Karpas-422 (cell line): ENCODE data around the gene ERBB4. TPM values are rescaled to one million over a fixed set of nuclear protein-coding genes. Genes with fewer than 3 reads are reported as not detected.

Experiments
- DNase-seq: peaks from one replicate; pipeline ENCODE4 v3.0.0-alpha.2; 2015
- H2AFZ ChIP-seq: fragments of 200-600 bp; sonication (generic); 2 replicates; pipeline ENCODE4 v1.6.1; 2014; ENCODE audit warnings: antibody characterized with exemption, low read length, mixed read lengths
- H3K27ac ChIP-seq: fragments of 200-600 bp; sonication (generic); 2 replicates; pipeline ENCODE4 v1.5.1; 2014; ENCODE audit warnings: mild to moderate bottlenecking, low read length, moderate library complexity
- H3K27me3 ChIP-seq: fragments of 200-600 bp; sonication (generic); 2 replicates; pipeline ENCODE4 v1.6.1; 2014; ENCODE audit warnings: low read length, mixed read lengths
- H3K36me3 ChIP-seq: fragments of 200-600 bp; sonication (generic); 2 replicates; pipeline ENCODE4 v1.6.1; 2014; ENCODE audit warnings: low read length, mixed read lengths; ENCODE audit not compliant: insufficient read depth
- H3K4me1 ChIP-seq: fragments of 200-600 bp; sonication (generic); 2 replicates; pipeline ENCODE4 v1.6.1; 2014; ENCODE audit warnings: mild to moderate bottlenecking, low read length, mixed read lengths
- H3K4me2 ChIP-seq: fragments of 200-600 bp; sonication (generic); 2 replicates; pipeline ENCODE4 v1.6.1; 2014; ENCODE audit warnings: low read length, low read depth, mild to moderate bottlenecking; ENCODE audit not compliant: poor library complexity, severe bottlenecking
- H3K4me3 ChIP-seq: fragments of 200-600 bp; sonication (generic); 2 replicates; pipeline ENCODE4 v1.5.1; 2014; ENCODE audit warnings: mild to moderate bottlenecking, antibody characterized with exemption, low read length, mixed read lengths
- H3K79me2 ChIP-seq: fragments of 200-600 bp; sonication (generic); 2 replicates; pipeline ENCODE4 v1.6.1; 2014; ENCODE audit warnings: mild to moderate bottlenecking, low read length, mixed read lengths
- H3K9ac ChIP-seq: fragments of 200-600 bp; sonication (generic); 2 replicates; pipeline ENCODE4 v1.6.0; 2014; ENCODE audit warnings: low read length
- H3K9me2 ChIP-seq: fragments of 200-600 bp; sonication (generic), shearing (Covaris generic); replicated peaks from 2 replicates; pipeline ENCODE4 v1.6.0; 2014; ENCODE audit warnings: mild to moderate bottlenecking, low read length, moderate library complexity; ENCODE audit not compliant: insufficient read depth
- H3K9me3 ChIP-seq: fragments of 300-700, 200-600 bp; sonication (generic); 2 replicates; pipeline ENCODE4 v1.6.1; 2014; ENCODE audit warnings: low read length, mixed read lengths
- H4K20me1 ChIP-seq: fragments of 200-600 bp; sonication (generic); 2 replicates; pipeline ENCODE4 v1.6.1; 2014; ENCODE audit warnings: mild to moderate bottlenecking, antibody characterized with exemption, low read length, low read depth; ENCODE audit not compliant: insufficient read depth
- total RNA-seq: library from RNA; depleted of rRNA; stranded (reverse); fragments of >200 nt; shearing (Covaris generic); gene quantifications from 2 replicates; pipeline ENCODE4 v1.2.3, GENCODE V29; 2014; ENCODE audit warnings: low replicate concordance

The ERBB4 gene
- total RNA-seq, 1 experiment from 2014 or later: not detected

- Histone ChIP-seq H3K4me2 (no peak overlapping the region), H3K9me3 (peaks cover 6% of the 10 kb centered on the region; the same call in 1 of the 2 replicates), H3K4me1 (no peaks in the 10 kb centered on the region), H3K9ac (no peak overlapping the region), H4K20me1 (no peaks in the 10 kb centered on the region), H3K36me3 (no peaks in the 10 kb centered on the region), H3K27ac (no peak overlapping the region), H3K9me2 (no peaks in the 10 kb centered on the region), H3K27me3 (no peaks in the 10 kb centered on the region), H2AFZ (no peak overlapping the region), H3K4me3 (no peak overlapping the region), H3K79me2 (no peaks in the 10 kb centered on the region)
- DNase-seq: no peak
Measured at GRCh38 chr2:212360068-212360460, 178.5 kb downstream of the ERBB4 start.

- H3K9me2 ChIP-seq: no peaks in the 10 kb centered on the region
- no peak for DNase-seq
- no peak overlapping the region for H3K4me2 ChIP-seq
- H3K79me2 ChIP-seq: no peaks in the 10 kb centered on the region
- H3K9ac ChIP-seq: no peak overlapping the region
- no peak overlapping the region for H2AFZ ChIP-seq
- H3K9me3 ChIP-seq: peaks cover 6% of the 10 kb centered on the region
- H3K4me3 ChIP-seq: no peak overlapping the region; the same call in 1 of the 2 replicates
- H4K20me1 ChIP-seq: no peaks in the 10 kb centered on the region
- no peak overlapping the region for H3K27ac ChIP-seq
- no peaks in the 10 kb centered on the region for H3K4me1 ChIP-seq
- H3K27me3 ChIP-seq: no peaks in the 10 kb centered on the region
- no peaks in the 10 kb centered on the region for H3K36me3 ChIP-seq
Measured at GRCh38 chr2:212359425-212360067, 179.1 kb downstream of the ERBB4 start.

- Histone ChIP-seq H3K4me2 (no peak overlapping the region), H2AFZ (no peak overlapping the region), H3K9me2 (no peaks in the 10 kb centered on the region), H3K27ac (no peak overlapping the region), H3K4me1 (no peaks in the 10 kb centered on the region), H3K36me3 (no peaks in the 10 kb centered on the region), H3K9ac (no peak overlapping the region), H3K9me3 (peaks cover 12% of the 10 kb centered on the region), H3K4me3 (no peak overlapping the region), H3K79me2 (no peaks in the 10 kb centered on the region), H4K20me1 (no peaks in the 10 kb centered on the region), H3K27me3 (no peaks in the 10 kb centered on the region)
- no peak for DNase-seq
Measured at GRCh38 chr2:212357606-212358005, 181.0 kb downstream of the ERBB4 start.

- no peaks in the 10 kb centered on the region for H3K79me2 ChIP-seq
- H3K36me3 ChIP-seq: no peaks in the 10 kb centered on the region
- no peaks in the 10 kb centered on the region for H4K20me1 ChIP-seq
- H3K9ac ChIP-seq: no peak overlapping the region
- H3K27ac ChIP-seq: no peak overlapping the region
- no peak overlapping the region for H3K4me2 ChIP-seq
- no peak overlapping the region for H3K4me3 ChIP-seq
- H3K27me3 ChIP-seq: no peaks in the 10 kb centered on the region
- no peak overlapping the region for H2AFZ ChIP-seq
- H3K9me3 ChIP-seq: peaks cover 24% of the 10 kb centered on the region
- no peaks in the 10 kb centered on the region for H3K9me2 ChIP-seq
- no peaks in the 10 kb centered on the region for H3K4me1 ChIP-seq
- no peak for DNase-seq
Measured at GRCh38 chr2:212354382-212354781, 184.2 kb downstream of the ERBB4 start.

GRCh38 chr2:212348501-212348900, 190.1 kb downstream of the ERBB4 start:
- Histone ChIP-seq H3K4me2 (no peak overlapping the region), H3K4me1 (no peaks in the 10 kb centered on the region), H3K27me3 (no peaks in the 10 kb centered on the region), H3K9me2 (no peaks in the 10 kb centered on the region), H2AFZ (no peak overlapping the region), H3K27ac (no peak overlapping the region), H4K20me1 (no peaks in the 10 kb centered on the region), H3K79me2 (no peaks in the 10 kb centered on the region), H3K9ac (no peak overlapping the region), H3K4me3 (no peak overlapping the region), H3K36me3 (no peaks in the 10 kb centered on the region), H3K9me3 (peaks cover 17% of the 10 kb centered on the region)
- DNase-seq: no peak

GRCh38 chr2:212346865-212347264, 191.7 kb downstream of the ERBB4 start:
- H3K9ac ChIP-seq: no peak overlapping the region
- no peak overlapping the region for H2AFZ ChIP-seq
- no peak overlapping the region for H3K27ac ChIP-seq
- H3K27me3 ChIP-seq: no peaks in the 10 kb centered on the region
- H3K9me2 ChIP-seq: no peaks in the 10 kb centered on the region
- H3K4me1 ChIP-seq: no peaks in the 10 kb centered on the region
- no peak overlapping the region for H3K4me3 ChIP-seq
- H4K20me1 ChIP-seq: no peaks in the 10 kb centered on the region
- H3K4me2 ChIP-seq: no peak overlapping the region
- H3K36me3 ChIP-seq: no peaks in the 10 kb centered on the region
- H3K79me2 ChIP-seq: no peaks in the 10 kb centered on the region
- DNase-seq: no peak
- peaks cover 20% of the 10 kb centered on the region for H3K9me3 ChIP-seq

- H3K79me2 ChIP-seq: no peaks in the 10 kb centered on the region
- H3K27me3 ChIP-seq: no peaks in the 10 kb centered on the region
- H3K9ac ChIP-seq: no peak overlapping the region
- peaks cover 17% of the 10 kb centered on the region for H3K9me3 ChIP-seq
- no peaks in the 10 kb centered on the region for H3K9me2 ChIP-seq
- H3K36me3 ChIP-seq: no peaks in the 10 kb centered on the region
- H3K4me1 ChIP-seq: no peaks in the 10 kb centered on the region
- H2AFZ ChIP-seq: no peak overlapping the region
- no peak overlapping the region for H3K4me2 ChIP-seq
- no peak overlapping the region for H3K27ac ChIP-seq
- no peak for DNase-seq
- no peak overlapping the region for H3K4me3 ChIP-seq
- H4K20me1 ChIP-seq: no peaks in the 10 kb centered on the region
Measured at GRCh38 chr2:212345966-212346365, 192.6 kb downstream of the ERBB4 start.

- Histone ChIP-seq H3K27ac (no peak overlapping the region), H3K4me3 (no peak overlapping the region), H2AFZ (no peak overlapping the region), H3K9me2 (no peaks in the 10 kb centered on the region), H3K27me3 (no peaks in the 10 kb centered on the region), H4K20me1 (no peaks in the 10 kb centered on the region), H3K9ac (no peak overlapping the region), H3K79me2 (no peaks in the 10 kb centered on the region), H3K36me3 (no peaks in the 10 kb centered on the region), H3K4me1 (no peaks in the 10 kb centered on the region), H3K9me3 (peaks cover 8% of the 10 kb centered on the region), H3K4me2 (no peak overlapping the region)
- no peak for DNase-seq
Measured at GRCh38 chr2:212344131-212344530, 194.5 kb downstream of the ERBB4 start.
